Measurements from ENCODE around the gene TTC7B.

DNA sequence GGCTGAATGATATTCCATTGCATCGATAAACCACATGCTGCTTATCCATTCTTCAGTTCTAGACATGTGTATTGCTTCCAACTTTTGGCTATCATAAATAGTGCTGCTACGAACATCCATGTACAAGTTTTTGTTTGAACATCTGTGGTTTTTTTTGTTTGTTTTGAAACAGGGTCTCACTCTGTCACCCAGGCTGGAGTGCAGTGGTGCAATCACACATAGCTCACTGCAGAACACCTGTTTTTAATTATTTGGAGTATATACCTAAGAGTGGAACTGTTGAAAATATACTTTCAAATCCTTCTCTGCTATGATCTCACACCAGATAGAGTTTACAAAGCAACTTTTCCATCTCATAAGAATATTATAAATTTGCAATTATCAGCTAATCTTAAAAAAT lies 124.2 kb downstream of the TTC7B start:
- TF ChIP-seq, protein P1, sequence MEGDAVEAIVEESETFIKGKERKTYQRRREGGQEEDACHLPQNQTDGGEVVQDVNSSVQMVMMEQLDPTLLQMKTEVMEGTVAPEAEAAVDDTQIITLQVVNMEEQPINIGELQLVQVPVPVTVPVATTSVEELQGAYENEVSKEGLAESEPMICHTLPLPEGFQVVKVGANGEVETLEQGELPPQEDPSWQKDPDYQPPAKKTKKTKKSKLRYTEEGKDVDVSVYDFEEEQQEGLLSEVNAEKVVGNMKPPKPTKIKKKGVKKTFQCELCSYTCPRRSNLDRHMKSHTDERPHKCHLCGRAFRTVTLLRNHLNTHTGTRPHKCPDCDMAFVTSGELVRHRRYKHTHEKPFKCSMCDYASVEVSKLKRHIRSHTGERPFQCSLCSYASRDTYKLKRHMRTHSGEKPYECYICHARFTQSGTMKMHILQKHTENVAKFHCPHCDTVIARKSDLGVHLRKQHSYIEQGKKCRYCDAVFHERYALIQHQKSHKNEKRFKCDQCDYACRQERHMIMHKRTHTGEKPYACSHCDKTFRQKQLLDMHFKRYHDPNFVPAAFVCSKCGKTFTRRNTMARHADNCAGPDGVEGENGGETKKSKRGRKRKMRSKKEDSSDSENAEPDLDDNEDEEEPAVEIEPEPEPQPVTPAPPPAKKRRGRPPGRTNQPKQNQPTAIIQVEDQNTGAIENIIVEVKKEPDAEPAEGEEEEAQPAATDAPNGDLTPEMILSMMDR (IDR thresholded peaks at IDR 0.05), result no peak
- no peak for TF ChIP-seq POLR2A (IDR thresholded peaks at IDR 0.05)

Data from Peyer's patch (tissue), 4 donors.